OCI-LY7 (cell line): ENCODE measurements around the gene CLP1.

Source experiments
- CTCF ChIP-seq: fragments of 200-600 bp; sonication (generic); conservative IDR thresholded peaks from 2 replicates; pipeline ENCODE4 v1.5.1; 2014; ENCODE audit warnings: mild to moderate bottlenecking, antibody characterized with exemption, low read length, moderate library complexity, mixed read lengths
- EZH2phosphoT487 ChIP-seq: fragments of 200-600 bp; sonication (generic); IDR thresholded peaks from 2 replicates; pipeline ENCODE4 v1.6.1; 2018; ENCODE audit warnings: low read depth, borderline replicate concordance, mild to moderate bottlenecking, mixed run types, antibody characterized with exemption, low read length, moderate library complexity, mixed read lengths

DNA sequence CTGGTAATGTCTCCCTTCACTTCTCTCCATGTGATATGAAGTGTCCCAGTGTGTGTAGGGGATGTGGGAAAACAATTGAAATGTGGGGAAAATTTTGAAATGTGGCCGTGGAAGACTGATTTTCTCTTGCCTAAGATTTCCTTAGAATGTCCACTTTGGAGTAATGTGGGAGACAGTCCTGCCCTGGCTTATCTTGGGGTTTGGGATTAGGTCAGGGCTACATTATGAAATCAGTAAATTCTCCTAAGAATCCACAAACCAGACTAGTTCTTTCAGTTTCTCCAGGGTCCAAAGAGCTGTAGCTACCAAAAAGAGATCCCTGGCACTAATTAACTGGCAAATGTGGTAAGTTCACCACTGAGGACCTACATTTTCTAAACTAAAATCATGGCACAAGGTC lies 30.7 kb upstream of the CLP1 start:
- TF ChIP-seq CTCF (no peak), EZH2phosphoT487 (no peak)
